Epidermal melanocyte (primary cell): ENCODE data around the gene STK17B.

Experiments
- DNase-seq: peaks from one replicate; pipeline ENCODE4 v3.0.0; 2011; ENCODE audit warnings: low spot score; ENCODE audit not compliant: insufficient read length

Gene STK17B

DNA sequence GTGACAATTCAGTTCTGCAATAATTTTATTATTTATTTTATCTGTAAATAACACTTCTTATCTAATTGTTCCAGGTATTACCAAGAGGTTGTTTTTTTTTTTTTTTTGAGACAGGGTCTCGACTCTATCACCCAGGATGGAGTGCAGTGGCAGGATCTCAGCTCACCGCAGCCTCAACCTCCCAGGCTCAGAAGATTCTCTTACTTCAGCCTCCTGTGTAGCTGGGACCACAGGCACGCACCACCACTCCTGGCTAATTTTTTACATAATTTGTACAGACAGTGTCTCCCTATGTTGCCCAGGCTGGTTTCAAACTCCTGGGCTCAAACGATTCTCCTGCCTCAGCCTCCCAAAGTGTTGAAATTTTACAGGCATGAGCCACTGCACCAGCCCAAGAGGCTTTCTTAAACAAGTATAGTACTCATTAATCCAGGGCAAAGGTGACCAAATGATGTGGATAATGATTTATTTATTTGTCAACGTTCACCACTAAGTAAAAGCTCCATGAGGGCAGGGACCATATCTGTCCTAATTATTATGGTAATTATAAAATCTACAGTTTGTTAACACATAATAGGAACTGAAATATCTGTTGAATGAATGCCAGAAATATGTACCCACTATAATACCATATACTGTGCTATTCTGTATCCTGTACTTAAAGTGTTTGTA lies 12.0 kb downstream of the STK17B start:
- DNase-seq = no peak

DNA sequence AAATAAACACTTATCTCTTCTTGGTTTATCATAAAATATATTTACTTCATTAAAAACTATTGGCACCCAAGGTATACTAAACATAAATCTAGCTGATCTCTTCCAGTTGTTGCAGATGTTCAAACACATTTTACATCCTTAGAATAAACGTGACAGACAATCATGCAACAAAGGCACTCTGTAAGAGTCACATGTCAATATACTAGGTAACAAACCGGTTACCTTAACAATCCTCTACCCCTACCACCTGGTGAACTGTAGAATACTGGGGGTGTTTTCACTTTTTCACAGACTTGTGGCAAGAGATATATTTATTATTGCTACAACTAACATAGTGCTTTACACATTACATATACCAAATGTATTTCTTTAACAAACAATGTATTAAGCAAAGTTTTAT lies 15.8 kb downstream of the STK17B start:
- DNase-seq = no peak

GRCh38 chr2:196153480-196153879 lies 17.9 kb downstream of the STK17B start:
- DNase-seq = no peak

- no peak for DNase-seq
These were observed 21.4 kb downstream of the STK17B start for GRCh38 chr2:196149948-196150347.

DNA sequence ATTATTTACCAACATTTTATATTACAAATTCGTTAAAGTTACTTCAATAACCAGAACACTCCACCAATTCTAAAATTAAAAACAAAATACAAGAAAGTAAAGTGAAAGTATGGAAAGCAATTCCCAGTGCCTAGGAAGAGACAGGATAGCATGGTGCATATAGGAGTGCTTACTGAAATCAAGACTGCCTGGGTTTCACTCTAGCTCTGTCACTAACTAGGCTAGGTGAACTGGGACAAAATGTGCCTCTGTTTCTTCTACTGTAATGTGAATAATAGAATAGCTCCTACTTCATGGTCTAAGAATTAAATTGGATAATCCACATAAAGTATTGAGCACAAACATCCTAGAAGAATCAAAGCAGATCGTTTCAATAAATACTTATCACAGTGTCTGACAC lies 22.6 kb downstream of the STK17B start:
- no peak for DNase-seq

GRCh38 chr2:196145256-196145655 lies 26.1 kb downstream of the STK17B start:
- DNase-seq = no peak

DNA sequence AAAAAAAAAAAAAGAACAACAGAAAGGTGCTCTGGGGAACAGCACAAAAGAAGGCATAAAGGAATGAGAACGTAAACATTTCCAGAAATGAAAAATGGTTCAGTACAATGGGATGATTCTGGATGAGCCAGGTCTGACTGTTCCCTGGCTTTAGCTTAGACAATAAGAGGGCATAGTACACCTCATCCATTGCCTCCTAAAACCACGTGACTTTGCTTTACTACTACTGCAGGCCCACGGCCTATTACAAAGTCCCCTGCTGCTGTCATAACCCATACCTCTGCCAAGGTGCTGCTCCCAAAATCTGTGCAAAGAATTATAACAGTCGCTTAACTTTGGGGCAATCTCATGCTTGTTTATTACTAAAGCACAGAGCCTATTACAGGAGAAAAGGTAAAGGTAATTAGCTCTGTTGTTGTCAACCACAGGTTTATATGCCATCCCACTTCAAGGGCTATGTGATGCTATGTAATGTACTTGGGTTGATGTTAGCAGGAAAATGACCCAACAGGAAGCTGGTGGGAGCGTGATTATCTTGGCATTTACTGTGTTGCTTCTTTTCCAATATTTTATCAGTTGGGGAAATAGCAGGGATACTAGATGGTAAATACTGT lies 26.8 kb downstream of the STK17B start:
- DNase-seq = no peak

GRCh38 chr2:196143730-196144131 lies 27.6 kb downstream of the STK17B start:
- DNase-seq = no peak

GRCh38 chr2:196142825-196143224 lies 28.6 kb downstream of the STK17B start:
- DNase-seq = no peak

DNA sequence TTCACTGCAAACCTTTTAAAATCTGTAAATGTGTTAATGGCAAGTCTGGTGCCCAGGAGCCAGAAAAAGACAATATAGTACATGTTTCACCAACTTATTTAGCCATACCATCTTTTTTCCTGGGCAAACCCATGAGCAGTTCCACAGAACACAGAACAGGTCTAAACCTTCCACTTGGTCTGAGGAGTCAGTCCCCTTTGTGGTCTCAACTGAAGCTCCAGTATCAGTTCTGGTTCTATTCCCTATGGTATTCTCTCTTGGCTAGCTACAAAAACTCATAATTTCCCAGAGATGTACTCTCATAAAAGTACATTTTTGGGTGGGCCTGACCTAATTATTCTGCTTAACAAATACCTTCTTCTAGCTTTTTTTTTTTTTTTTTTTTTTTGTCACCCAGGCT lies 31.2 kb downstream of the STK17B start:
- DNase-seq = no peak

GRCh38 chr2:196137271-196137670 lies 34.1 kb downstream of the STK17B start:
- no peak for DNase-seq

GRCh38 chr2:196136151-196136550 lies 35.2 kb downstream of the STK17B start:
- DNase-seq = no peak

- DNase-seq = no peak
These were observed 39.1 kb downstream of the STK17B start for GRCh38 chr2:196131949-196132925.

DNA sequence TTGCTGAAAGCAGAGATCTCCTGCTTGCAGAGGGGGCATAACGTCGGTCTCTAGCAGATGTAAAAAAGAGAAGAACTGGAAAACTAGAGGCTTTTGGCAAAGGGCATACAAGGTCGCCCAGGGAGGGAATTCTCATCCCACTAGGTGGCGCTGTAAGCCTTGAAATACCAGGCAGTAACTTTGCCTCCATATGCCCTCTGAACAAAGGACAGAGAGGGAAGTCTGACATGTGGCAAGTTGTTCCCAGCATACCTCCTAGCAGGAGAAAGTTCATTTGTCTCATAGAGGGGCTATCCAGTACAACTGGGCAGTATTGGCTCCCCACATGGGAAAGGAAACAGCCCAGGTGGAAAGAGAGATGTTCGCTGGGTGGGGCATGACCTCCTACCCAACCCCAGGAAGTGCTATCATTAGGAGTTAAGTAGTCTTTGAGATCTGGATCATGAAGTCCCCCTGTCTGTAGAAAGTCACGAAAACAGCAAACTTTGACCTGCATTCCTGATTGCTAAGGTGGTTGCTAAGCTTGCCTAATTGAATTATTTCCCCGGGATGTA lies 39.9 kb downstream of the STK17B start:
- DNase-seq = no peak

DNA sequence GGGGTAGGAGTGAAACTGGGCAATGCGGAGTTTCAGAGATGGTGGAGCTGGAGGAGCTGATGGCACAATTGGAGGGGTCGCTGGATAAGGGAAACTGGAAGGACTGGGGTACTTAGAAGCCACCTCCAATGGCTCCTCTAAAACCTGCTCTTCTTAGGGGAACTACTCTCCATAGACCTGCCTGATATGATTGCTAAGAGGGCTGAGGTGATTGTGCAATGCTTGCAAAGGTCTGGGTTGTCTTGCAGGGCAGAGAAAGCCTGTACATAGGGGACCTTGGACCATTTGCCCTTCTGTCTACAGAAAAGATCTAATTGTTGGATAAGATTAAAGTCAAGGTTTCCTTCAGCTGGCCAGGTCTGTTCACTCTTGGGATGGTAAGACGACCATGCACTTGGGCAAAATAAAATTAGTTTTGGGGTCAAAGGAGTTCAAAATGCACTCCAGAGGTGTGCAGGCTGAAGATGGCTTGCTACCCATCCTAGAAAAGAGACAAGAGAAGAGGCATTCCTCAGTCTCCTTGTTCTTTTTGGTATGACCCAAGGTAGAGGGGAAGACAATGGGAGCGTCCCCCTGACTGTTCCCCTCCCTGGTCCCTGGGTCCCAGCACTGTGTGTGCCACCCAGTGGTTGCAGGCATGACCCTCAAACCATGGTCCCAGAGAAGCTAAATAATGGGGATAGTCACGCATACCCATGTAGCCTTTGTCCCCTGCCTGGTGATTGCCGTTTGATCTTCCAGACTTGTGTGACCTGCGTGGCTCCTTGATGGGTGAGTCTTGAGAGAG lies 41.1 kb downstream of the STK17B start:
- DNase-seq = no peak

GRCh38 chr2:196128749-196129148 lies 42.6 kb downstream of the STK17B start:
- no peak for DNase-seq

GRCh38 chr2:196125596-196125995 lies 45.8 kb downstream of the STK17B start:
- DNase-seq = no peak

GRCh38 chr2:196123679-196124373 lies 47.6 kb downstream of the STK17B start:
- DNase-seq = no peak

DNA sequence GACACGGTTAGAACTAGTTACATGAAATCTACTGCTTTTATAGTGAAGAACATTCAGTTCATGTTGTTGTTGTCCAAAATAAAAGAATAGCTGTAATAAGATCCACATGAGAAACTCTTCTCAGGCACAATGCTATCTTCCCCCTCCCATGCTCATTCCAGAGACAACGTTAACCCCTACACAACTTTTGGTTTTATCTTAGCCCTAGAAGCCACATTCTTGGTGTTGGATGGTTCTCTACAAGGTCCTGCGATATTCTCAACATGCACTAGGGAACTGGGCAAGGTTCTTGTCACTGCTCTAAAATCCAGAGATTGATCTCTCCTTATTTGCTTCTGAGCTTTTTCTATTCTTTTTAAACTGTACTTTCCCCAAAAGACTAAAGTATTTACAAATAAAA lies 51.5 kb downstream of the STK17B start:
- no peak for DNase-seq

DNA sequence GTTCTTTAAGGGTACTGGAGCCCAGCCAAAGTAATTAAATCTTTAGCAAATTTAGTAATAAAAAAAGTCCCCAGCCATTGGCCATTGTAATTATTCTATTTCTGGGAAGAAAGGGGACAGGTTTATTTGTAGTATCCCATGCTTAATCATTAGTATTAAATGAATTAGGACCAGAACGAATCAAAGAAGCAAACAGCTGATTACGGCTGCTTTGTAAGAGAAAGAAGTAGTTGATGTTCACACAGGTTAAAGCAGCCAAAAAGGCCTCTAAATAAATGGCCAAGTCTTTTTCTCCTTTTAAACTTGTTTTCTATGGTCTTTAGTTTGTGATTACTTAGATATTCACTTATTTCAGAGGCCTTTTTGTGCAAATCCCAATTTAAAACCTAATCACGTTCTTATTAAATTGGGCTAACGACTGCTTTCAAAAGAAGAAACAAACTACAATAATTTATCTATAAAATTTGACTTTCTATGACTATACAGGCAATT lies 54.1 kb downstream of the STK17B start:
- no peak for DNase-seq
